CD4-positive, alpha-beta T cell (primary cell): ENCODE data around the gene TRERF1. TPM values are rescaled to one million over a fixed set of nuclear protein-coding genes. Genes with fewer than 3 reads are reported as not detected.

Experiments used
- ATAC-seq: fragments of 200-7000 bp; cut with Tn5 transposase; one replicate; pipeline ENCODE4 v1.10.0; 2022; ENCODE audit warnings: mild to moderate bottlenecking; ENCODE audit not compliant: poor library complexity
- CTCF ChIA-PET: fragments of 350-600 bp; sonication (Branson Sonifier 250); formaldehyde crosslinking; loops from one replicate; lab custom pipeline; 2021; ENCODE audit warnings: antibody characterized with exemption, inconsistent platforms; lab: Charles Lee
- POLR2A ChIA-PET: fragments of 350-600 bp; sonication (Branson Sonifier 250); formaldehyde crosslinking; loops from one replicate; lab custom pipeline; 2021; ENCODE audit warnings: antibody characterized with exemption, inconsistent platforms; lab: Charles Lee
- DNase-seq, 14 experiments: peaks; one replicate each; pipeline ENCODE4 v3.0.0-alpha.2; 2013 to 2020; ENCODE audit warnings: mixed read lengths in 2 of 14
- H3K27ac ChIP-seq, 2 donors: one replicate each; pipeline versions ENCODE4 v1.5.1 to v1.7.0; 2013; ENCODE audit warnings: low read length in 2 of 2, low read depth in 1 of 2, mild to moderate bottlenecking in 1 of 2
- H3K27me3 ChIP-seq, 2 experiments: 1 replicate in 1 of 2; 2 replicates in 1 of 2; pipeline versions ENCODE4 v1.6.1 to v1.7.0; 2013; ENCODE audit warnings: low read length in 2 of 2, control low read depth in 1 of 2, mild to moderate bottlenecking in 1 of 2, moderate library complexity in 1 of 2; ENCODE audit not compliant: insufficient read depth in 2 of 2, control insufficient read depth in 1 of 2
- H3K36me3 ChIP-seq: one replicate; pipeline ENCODE4 v1.6.1; 2013; ENCODE audit warnings: low read length, control low read depth; ENCODE audit not compliant: insufficient read depth
- H3K4me1 ChIP-seq: one replicate; pipeline ENCODE4 v1.6.1; 2013; ENCODE audit warnings: low read length, control low read depth; ENCODE audit not compliant: insufficient read depth
- H3K4me3 ChIP-seq: one replicate; pipeline ENCODE4 v1.5.1; 2013; ENCODE audit warnings: mild to moderate bottlenecking, low read length, moderate library complexity
- H3K9me3 ChIP-seq, 2 experiments: 1 replicate in 1 of 2; 2 replicates in 1 of 2; pipeline versions ENCODE4 v1.6.1 to v1.7.0; 2013; ENCODE audit warnings: low read length in 2 of 2, mild to moderate bottlenecking in 2 of 2, control low read depth in 1 of 2, moderate library complexity in 1 of 2; ENCODE audit not compliant: control insufficient read depth in 1 of 2, insufficient read depth in 1 of 2
- H3K27ac Mint-ChIP-seq: one replicate; pipeline ENCODE4 v1.8.0; 2020; ENCODE audit warnings: mixed read lengths
- H3K27me3 Mint-ChIP-seq: one replicate; pipeline ENCODE4 v1.8.0; 2021; ENCODE audit warnings: mixed read lengths
- H3K36me3 Mint-ChIP-seq: one replicate; pipeline ENCODE4 v1.8.0; 2021; ENCODE audit warnings: low read depth, mixed read lengths
- H3K4me1 Mint-ChIP-seq: one replicate; pipeline ENCODE4 v1.8.0; 2021; ENCODE audit warnings: low read depth, mixed read lengths
- H3K4me3 Mint-ChIP-seq: one replicate; pipeline ENCODE4 v1.8.0; 2020; ENCODE audit warnings: mild to moderate bottlenecking, mixed read lengths
- H3K9me3 Mint-ChIP-seq: one replicate; pipeline ENCODE4 v1.8.0; 2020; ENCODE audit warnings: mixed read lengths
- CTCF ChIP-seq: fragments of 200-600 bp; IDR thresholded peaks from one replicate; pipeline ENCODE4 v1.8.0; 2022; ENCODE audit warnings: antibody characterized with exemption, mild to moderate bottlenecking
- intact Hi-C, 2 experiments: fragments of 100-400 bp; cut with DNase I in 1 of 2; cut with micrococcal nuclease in 1 of 2; formaldehyde crosslinking; loops; one replicate each; pipeline versions ENCODE4 v1.15.1 to v1.9.0; 2023 to 2025; cut with DNase I, micrococcal nuclease
- total RNA-seq, 174 experiments: library from RNA in 2 of 174; stranded (reverse) in 2 of 174; gene quantifications; one replicate each; pipeline ENCODE4 v1.2.3 and lab custom pipeline; 2021 to 2026

Gene TRERF1
- total RNA-seq, 2 experiments from 2014 or later: 31.0 to 31.7 TPM

- H3K27me3 Mint-ChIP-seq: no peaks in the 10 kb centered on the region
- intact Hi-C loops: no loop called here
- TF ChIP-seq CTCF: no peak
- POLR2A ChIA-PET: interaction anchor here (0.8 kb wide), 1 partner anchor 56 kb away, joined by 4 read pairs; no protein-coding TSS in a partner anchor
- no peaks in the 10 kb centered on the region for H3K9me3 Mint-ChIP-seq
- no peaks in the 10 kb centered on the region for H3K36me3 ChIP-seq
- H3K4me3 Mint-ChIP-seq: no peak overlapping the region
- H3K27me3 ChIP-seq: no peaks in the 10 kb centered on the region
- H3K4me1 ChIP-seq: peaks cover 9% of the 10 kb centered on the region
- no peaks in the 10 kb centered on the region for H3K9me3 ChIP-seq
- H3K27ac Mint-ChIP-seq: no peak overlapping the region
- peaks cover 71% of the 10 kb centered on the region for H3K4me1 Mint-ChIP-seq
- peaks cover 9% of the 10 kb centered on the region for H3K36me3 Mint-ChIP-seq
- H3K4me3 ChIP-seq: no peak overlapping the region
- ATAC-seq (no peak), DNase-seq (no peak)
- no peak overlapping the region for H3K27ac ChIP-seq
- CTCF ChIA-PET: no interaction called here
Measured at GRCh38 chr6:42334870-42335269, 116.9 kb downstream of the TRERF1 start.

GRCh38 chr6:42333612-42334011, 118.1 kb downstream of the TRERF1 start:
- ChIA-PET POLR2A (interaction anchor here (0.9 to 1.1 kb wide), 2 partner anchors 34 to 40 kb away, joined by 3 read pairs; no protein-coding TSS in a partner anchor), CTCF (no interaction called here)
- Mint-ChIP-seq H3K27ac (peak overlapping the region; percentile 60), H3K9me3 (no peaks in the 10 kb centered on the region), H3K27me3 (no peaks in the 10 kb centered on the region), H3K36me3 (peaks cover 11% of the 10 kb centered on the region), H3K4me1 (peaks cover 62% of the 10 kb centered on the region), H3K4me3 (no peak overlapping the region)
- ATAC-seq (no peak), DNase-seq (peak in 2 of 14 experiments; percentile 38 to 47)
- no peak overlapping the region for H3K27ac ChIP-seq
- H3K27me3 ChIP-seq: no peaks in the 10 kb centered on the region
- intact Hi-C loops: no loop called here
- no peaks in the 10 kb centered on the region for H3K36me3 ChIP-seq
- peaks cover 10% of the 10 kb centered on the region for H3K4me1 ChIP-seq
- H3K4me3 ChIP-seq: no peak overlapping the region
- TF ChIP-seq CTCF: no peak
- H3K9me3 ChIP-seq: no peaks in the 10 kb centered on the region

- Mint-ChIP-seq H3K4me3 (no peak overlapping the region), H3K36me3 (peaks cover 15% of the 10 kb centered on the region), H3K27ac (no peak overlapping the region), H3K27me3 (no peaks in the 10 kb centered on the region), H3K4me1 (peaks cover 59% of the 10 kb centered on the region), H3K9me3 (no peaks in the 10 kb centered on the region)
- H3K4me1 ChIP-seq: peaks cover 8% of the 10 kb centered on the region
- ChIA-PET POLR2A (interaction anchor here (1.1 kb wide), 1 partner anchor 41 kb away, joined by 3 read pairs; no protein-coding TSS in a partner anchor), CTCF (no interaction called here)
- H3K36me3 ChIP-seq: no peaks in the 10 kb centered on the region
- H3K27ac ChIP-seq: no peak overlapping the region
- no peak for TF ChIP-seq CTCF
- H3K4me3 ChIP-seq: no peak overlapping the region
- no peaks in the 10 kb centered on the region for H3K27me3 ChIP-seq
- DNase-seq (peak in 2 of 14 experiments; percentile 36 to 44), ATAC-seq (no peak)
- intact Hi-C loops: no loop called here
- H3K9me3 ChIP-seq: no peaks in the 10 kb centered on the region
Measured at GRCh38 chr6:42332916-42333315, 118.8 kb downstream of the TRERF1 start.
